Lower leg skin (tissue), 4 donors: Measurements from ENCODE around the gene CHPF2. TPM values are rescaled to one million over a fixed set of nuclear protein-coding genes. Genes with fewer than 3 reads are reported as not detected.

Experiments used
- DNase-seq, 2 donors: peaks; one replicate each; pipeline ENCODE4 v3.0.0-alpha.2; 2019; ENCODE audit warnings: low spot score in 2 of 2
- H3K4me3 ChIP-seq: fragments of 200-600 bp; sonication (generic); 2 replicates; pipeline ENCODE4 v1.5.1; 2017; ENCODE audit warnings: mild to moderate bottlenecking, low read depth; ENCODE audit not compliant: poor library complexity, severe bottlenecking
- CTCF ChIP-seq, 3 donors: fragments of 450-650 bp; IDR thresholded peaks; one replicate each; pipeline ENCODE4 v1.5.1; 2016; ENCODE audit warnings: antibody characterized with exemption in 3 of 3, mild to moderate bottlenecking in 3 of 3, moderate library complexity in 2 of 3
- POLR2A ChIP-seq, 2 donors: fragments of 450-650 bp; IDR thresholded peaks; one replicate each; pipeline ENCODE4 v1.6.1; 2016 to 2017; ENCODE audit warnings: antibody characterized with exemption in 2 of 2, mild to moderate bottlenecking in 1 of 2, moderate library complexity in 1 of 2
- WGBS, 2 donors: methylation state at CpG; one replicate each; pipeline ENCODE4 v1.1.5; 2018; 5-methylcytosine and 5-hydroxymethylcytosine counted together
- intact Hi-C: fragments of 100-400 bp; cut with DNase I; formaldehyde crosslinking; loops from one replicate; pipeline ENCODE4 v1.15.0; 2023; ENCODE audit warnings: low total_unique reads
- total RNA-seq, 4 donors: library from RNA; depleted of rRNA; stranded (reverse); fragments of >200 nt; gene quantifications; one replicate each; pipeline ENCODE4 v1.1.0, GENCODE V29; 2016

The CHPF2 gene
- 10 to 100 TPM; 15.4 to 32.2 (median 26.7) TPM for total RNA-seq

GRCh38 chr7:151232091-151232916, at the start of gene CHPF2:
TSS of gene CHPF2 (plus strand) at chr7:151232483. CDS start at chr7:151234012, 1,529 bp downstream.
- DNase-seq: peak; percentile 89 to 98
- intact Hi-C loops: no loop called here
- peak in 1 of 2 donors; percentile 34 for TF ChIP-seq POLR2A (IDR thresholded peaks at IDR 0.05)
- no peak for TF ChIP-seq CTCF (IDR thresholded peaks at IDR 0.05)
- 0 to 1% methylated on average over 19 to 29 of the region's 79 CpGs for WGBS, 2 donors
- H3K4me3 ChIP-seq: peak within 1 kb of the TSS; percentile 95

- H3K4me3 ChIP-seq: no peak overlapping the region
- intact Hi-C loops: no loop called here
- DNase-seq: no peak
- 84 to 88% methylated on average over 9 to 16 of the region's 16 CpGs for WGBS, 2 donors
- no peak for TF ChIP-seq POLR2A (IDR thresholded peaks at IDR 0.05)
- no peak for TF ChIP-seq CTCF (IDR thresholded peaks at IDR 0.05)
Observed at GRCh38 chr7:151185762-151186639, 46.3 kb upstream of the CHPF2 start.

GRCh38 chr7:151186640-151187408, 45.5 kb upstream of the CHPF2 start, which contains the start of gene ASB10:
TSS of gene ASB10 (minus strand) at chr7:151187250. CDS start at chr7:151187130, 120 bp downstream.
- no peak for TF ChIP-seq CTCF (IDR thresholded peaks at IDR 0.05)
- intact Hi-C loops: no loop called here
- WGBS, 2 donors: 72 to 81% methylated on average over 18 to 22 of the region's 22 CpGs
- no peak for DNase-seq
- H3K4me3 ChIP-seq: no peak within 1 kb of the TSS

GRCh38 chr7:151187409-151188251, 44.7 kb upstream of the CHPF2 start:
- WGBS, 2 donors: 71 to 73% methylated on average over 17 to 20 of the region's 22 CpGs
- intact Hi-C loops: no loop called here

More at GRCh38 chr7:151187409-151188251, 44.7 kb upstream of the CHPF2 start:
- DNase-seq: no peak
- no peak for TF ChIP-seq CTCF (IDR thresholded peaks at IDR 0.05)
- no peak for TF ChIP-seq POLR2A (IDR thresholded peaks at IDR 0.05)
- H3K4me3 ChIP-seq: no peak overlapping the region
